ENCODE measurements around the gene TMEM89.

GRCh38 chr3:48575366-48575765, 46.2 kb downstream of the TMEM89 start:
- TF ChIP-seq FOXM1 (IDR thresholded peaks at IDR 0.05; ENCODE audit: borderline replicate concordance) (no peak), BHLHE40 (IDR thresholded peaks at IDR 0.05; ENCODE audit: borderline replicate concordance) (no peak), NFRKB (IDR thresholded peaks at IDR 0.05) (no peak), PKNOX1 (IDR thresholded peaks at IDR 0.05) (no peak), SUZ12 (IDR thresholded peaks at IDR 0.05) (no peak), SP1 (IDR thresholded peaks at IDR 0.05) (no peak), ZNF384 (IDR thresholded peaks at IDR 0.05) (no peak), HDGF (IDR thresholded peaks at IDR 0.05; ENCODE audit: borderline replicate concordance) (no peak)

All from HEK293T (cell line).